Measurements from ENCODE around the gene FAM184A. TPM values are rescaled to one million over a fixed set of nuclear protein-coding genes. Genes with fewer than 3 reads are reported as not detected.
A peak's percentile ranks its signal among the peaks of the same experiment; 100 is the strongest.
"Not testable (repeated sequence)": the region's sequence is repeated elsewhere in the genome, so short reads cannot be mapped to it uniquely, and the experiment has no call there.

The FAM184A gene
- total and polyA plus RNA-seq, 2 donors from 2014 or later = 3.4 to 9.0 TPM

GRCh38 chr6:119006974-119007373 is 71.5 kb downstream of the FAM184A start:
- intact Hi-C loops (cut with DNase I) = no loop called here
- DNase-seq = no peak
- Histone ChIP-seq H3K36me3 (ENCODE audit: control insufficient read depth in 2 of 3, insufficient read depth in 3 of 3, low read length in 3 of 3) (no peaks in the 10 kb centered on the region), H3K9me3 (ENCODE audit: control insufficient read depth in 2 of 3, insufficient read depth in 1 of 3, low read length in 3 of 3) (no peaks in the 10 kb centered on the region), H3K9ac (ENCODE audit: low read length in 3 of 3) (no peak overlapping the region), H3K4me1 (ENCODE audit: control insufficient read depth in 2 of 3, insufficient read depth in 2 of 3, low read depth in 1 of 3, low read length in 3 of 3) (no peaks in the 10 kb centered on the region), H3K27me3 (ENCODE audit: control insufficient read depth, insufficient read depth, low read length) (no peaks in the 10 kb centered on the region), H3K27ac (ENCODE audit: low read depth in 2 of 2, low read length in 2 of 2) (no peak overlapping the region), H3K4me3 (ENCODE audit: low read length in 3 of 3) (no peak overlapping the region)
- no peak for FAIRE-seq
- TF ChIP-seq, protein P1, sequence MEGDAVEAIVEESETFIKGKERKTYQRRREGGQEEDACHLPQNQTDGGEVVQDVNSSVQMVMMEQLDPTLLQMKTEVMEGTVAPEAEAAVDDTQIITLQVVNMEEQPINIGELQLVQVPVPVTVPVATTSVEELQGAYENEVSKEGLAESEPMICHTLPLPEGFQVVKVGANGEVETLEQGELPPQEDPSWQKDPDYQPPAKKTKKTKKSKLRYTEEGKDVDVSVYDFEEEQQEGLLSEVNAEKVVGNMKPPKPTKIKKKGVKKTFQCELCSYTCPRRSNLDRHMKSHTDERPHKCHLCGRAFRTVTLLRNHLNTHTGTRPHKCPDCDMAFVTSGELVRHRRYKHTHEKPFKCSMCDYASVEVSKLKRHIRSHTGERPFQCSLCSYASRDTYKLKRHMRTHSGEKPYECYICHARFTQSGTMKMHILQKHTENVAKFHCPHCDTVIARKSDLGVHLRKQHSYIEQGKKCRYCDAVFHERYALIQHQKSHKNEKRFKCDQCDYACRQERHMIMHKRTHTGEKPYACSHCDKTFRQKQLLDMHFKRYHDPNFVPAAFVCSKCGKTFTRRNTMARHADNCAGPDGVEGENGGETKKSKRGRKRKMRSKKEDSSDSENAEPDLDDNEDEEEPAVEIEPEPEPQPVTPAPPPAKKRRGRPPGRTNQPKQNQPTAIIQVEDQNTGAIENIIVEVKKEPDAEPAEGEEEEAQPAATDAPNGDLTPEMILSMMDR (IDR thresholded peaks at IDR 0.05; ENCODE audit: borderline replicate concordance, extremely low read depth, insufficient read depth) = no peak

DNA sequence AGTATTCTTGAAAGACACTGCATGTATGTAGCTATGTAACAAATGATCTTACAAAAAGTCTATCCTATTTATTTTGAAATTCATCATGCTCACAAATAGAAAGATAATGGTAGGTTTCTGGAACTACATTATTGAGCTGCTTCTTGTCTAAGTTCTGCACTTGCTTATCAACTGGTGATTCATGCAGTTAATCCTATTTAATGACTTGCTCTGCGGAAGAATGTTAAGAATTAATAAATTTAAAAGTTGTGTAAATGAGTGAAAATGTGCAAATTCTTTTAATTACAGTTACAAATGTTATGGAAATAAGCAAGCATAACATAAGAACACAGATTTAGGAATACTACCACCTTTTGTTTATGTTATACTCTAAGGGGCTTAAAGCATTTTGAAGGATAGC is 76.4 kb downstream of the FAM184A start:
- TF ChIP-seq, protein P1 (IDR thresholded peaks at IDR 0.05; ENCODE audit: borderline replicate concordance, extremely low read depth, insufficient read depth) = no peak
- H3K9me3 ChIP-seq (ENCODE audit: control insufficient read depth in 2 of 3, insufficient read depth in 1 of 3, low read length in 3 of 3) = no peaks in the 10 kb centered on the region
- no peak overlapping the region for H3K9ac ChIP-seq (ENCODE audit: low read length in 3 of 3)
- intact Hi-C loops (cut with DNase I) = no loop called here
- no peak overlapping the region for H3K27ac ChIP-seq (ENCODE audit: low read depth in 2 of 2, low read length in 2 of 2)
- H3K4me3 ChIP-seq (ENCODE audit: low read length in 3 of 3) = no peak overlapping the region
- FAIRE-seq = no peak
- no peaks in the 10 kb centered on the region for H3K36me3 ChIP-seq (ENCODE audit: control insufficient read depth in 2 of 3, insufficient read depth in 3 of 3, low read length in 3 of 3)
- no peak for DNase-seq
- no peaks in the 10 kb centered on the region for H3K27me3 ChIP-seq (ENCODE audit: control insufficient read depth, insufficient read depth, low read length)
- peaks cover 0 to 3% (median 0%) of the 10 kb centered on the region in 3 donors for H3K4me1 ChIP-seq (ENCODE audit: control insufficient read depth in 2 of 3, insufficient read depth in 2 of 3, low read depth in 1 of 3, low read length in 3 of 3)

GRCh38 chr6:118999494-119000040 is 78.9 kb downstream of the FAM184A start:
- DNase-seq (peak in 2 of 5 donors; percentile 5 to 7), FAIRE-seq (no peak)
- H3K27ac ChIP-seq (ENCODE audit: low read depth in 2 of 2, low read length in 2 of 2) = no peak overlapping the region
- no peak overlapping the region for H3K4me3 ChIP-seq (ENCODE audit: low read length in 3 of 3)
- TF ChIP-seq, protein P1 (IDR thresholded peaks at IDR 0.05; ENCODE audit: borderline replicate concordance, extremely low read depth, insufficient read depth) = no peak
- no peaks in the 10 kb centered on the region for H3K9me3 ChIP-seq (ENCODE audit: control insufficient read depth in 2 of 3, insufficient read depth in 1 of 3, low read length in 3 of 3)
- H3K27me3 ChIP-seq (ENCODE audit: control insufficient read depth, insufficient read depth, low read length) = no peaks in the 10 kb centered on the region
- peaks cover 0 to 3% (median 0%) of the 10 kb centered on the region in 3 donors for H3K4me1 ChIP-seq (ENCODE audit: control insufficient read depth in 2 of 3, insufficient read depth in 2 of 3, low read depth in 1 of 3, low read length in 3 of 3)
- no peak overlapping the region for H3K9ac ChIP-seq (ENCODE audit: low read length in 3 of 3)
- no peaks in the 10 kb centered on the region for H3K36me3 ChIP-seq (ENCODE audit: control insufficient read depth in 2 of 3, insufficient read depth in 3 of 3, low read length in 3 of 3)
- intact Hi-C loops (cut with DNase I) = no loop called here

GRCh38 chr6:118997426-118997825 is 81.0 kb downstream of the FAM184A start:
- intact Hi-C loops (cut with DNase I); H3K9me3 ChIP-seq (ENCODE audit: control insufficient read depth in 2 of 3, insufficient read depth in 1 of 3, low read length in 3 of 3); H3K4me1 ChIP-seq (ENCODE audit: control insufficient read depth in 2 of 3, insufficient read depth in 2 of 3, low read depth in 1 of 3, low read length in 3 of 3); H3K36me3 ChIP-seq (ENCODE audit: control insufficient read depth in 2 of 3, insufficient read depth in 3 of 3, low read length in 3 of 3); DNase-seq; H3K4me3 ChIP-seq (ENCODE audit: low read length in 3 of 3); FAIRE-seq; H3K27me3 ChIP-seq (ENCODE audit: control insufficient read depth, insufficient read depth, low read length); H3K27ac ChIP-seq (ENCODE audit: low read depth in 2 of 2, low read length in 2 of 2); H3K9ac ChIP-seq (ENCODE audit: low read length in 3 of 3): not testable (repeated sequence)

All from kidney (tissue), 14 donors.